ENCODE data around the gene RAP2A.

RAP2A gene

DNA sequence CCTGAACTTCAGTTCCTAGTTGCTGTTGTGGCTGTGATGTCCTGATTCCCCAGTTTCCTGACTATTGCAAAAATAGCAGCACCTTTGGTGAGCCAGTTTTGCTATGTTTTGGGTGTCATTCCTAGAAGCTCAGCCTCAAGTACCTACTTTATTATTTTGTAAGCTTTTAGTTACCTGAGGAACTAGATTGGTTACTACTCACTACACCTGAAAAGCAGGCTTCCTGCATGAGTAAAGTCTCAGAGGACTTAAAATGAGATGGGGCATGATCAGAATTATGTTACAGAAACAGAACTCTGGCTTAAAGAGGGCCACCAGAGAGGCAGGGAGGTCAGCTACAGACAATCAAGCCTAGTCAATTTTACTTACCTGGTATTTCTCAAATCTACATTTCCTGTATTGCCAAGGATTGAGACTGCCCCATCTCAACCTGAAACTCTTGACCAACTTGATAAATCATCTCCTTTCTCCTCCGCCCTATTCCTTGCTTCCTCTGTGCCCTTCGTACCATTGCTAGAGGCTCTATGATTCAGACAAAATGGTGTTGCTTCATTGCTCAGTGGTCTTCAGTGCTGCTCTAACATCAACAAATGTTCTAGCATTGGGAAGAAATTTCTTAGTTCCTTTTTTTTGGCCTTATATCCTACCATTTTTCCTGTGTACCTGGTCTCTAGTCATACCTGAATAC lies 58.9 kb downstream of the RAP2A start:
- no peak for DNase-seq (ENCODE audit: low read depth, low spot score)

DNA sequence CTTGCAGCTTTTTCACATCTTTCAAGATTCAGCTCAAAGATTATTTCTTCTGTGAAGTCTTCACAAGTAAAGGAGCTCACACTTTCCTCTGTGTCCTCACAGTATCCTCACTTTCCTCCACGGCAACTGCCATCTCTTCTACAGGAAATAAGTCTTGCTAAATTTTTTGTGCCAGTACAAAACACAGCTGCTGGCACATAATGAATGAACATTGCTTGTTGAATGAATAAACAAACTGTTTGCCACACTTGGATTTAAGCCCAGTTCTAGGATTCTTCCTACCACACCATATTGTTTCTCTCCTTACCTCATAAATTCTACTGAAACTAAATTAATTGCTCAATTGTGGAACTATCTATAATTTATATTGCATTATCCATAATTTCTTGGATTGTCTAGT lies 59.5 kb downstream of the RAP2A start:
- no peak for DNase-seq (ENCODE audit: low read depth, low spot score)

DNA sequence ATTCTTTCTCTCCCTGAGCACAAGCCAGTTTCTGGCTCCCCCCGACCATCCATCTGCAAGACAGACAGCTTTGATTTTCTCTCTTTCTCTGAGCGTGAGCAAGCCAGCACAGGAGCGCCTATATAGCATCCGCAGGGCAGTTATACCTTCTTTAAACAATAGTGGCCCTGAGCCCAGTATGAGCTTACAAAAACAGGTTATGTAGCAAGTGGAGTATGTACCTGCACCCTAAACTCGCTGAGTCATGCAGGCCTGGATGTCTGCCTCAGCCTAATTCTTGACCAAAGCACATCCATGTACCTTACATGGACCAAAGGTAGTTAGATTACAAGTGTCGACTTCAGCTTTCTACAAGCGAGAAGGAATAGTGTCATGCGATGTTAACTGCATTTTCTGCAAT lies 61.7 kb downstream of the RAP2A start:
- DNase-seq (ENCODE audit: low read depth, low spot score), result no peak

DNA sequence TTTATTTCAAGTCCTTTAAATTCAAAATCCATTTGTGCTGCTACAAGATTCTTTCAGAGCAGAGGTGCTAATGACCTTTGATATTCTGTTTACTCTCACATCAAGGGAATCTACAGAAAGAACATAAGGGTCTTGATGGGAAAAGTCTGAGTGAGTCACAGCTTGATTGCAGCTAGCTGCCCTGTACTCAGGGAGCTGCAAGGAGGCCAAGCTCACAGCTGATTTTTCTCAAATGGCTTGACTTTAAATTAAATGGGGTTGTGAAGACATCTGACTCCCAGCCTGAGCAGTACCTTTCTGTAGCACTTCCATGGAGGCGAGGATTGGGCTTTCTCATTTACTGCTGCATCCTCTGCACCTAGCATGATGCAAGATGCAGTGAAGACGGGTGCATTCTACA lies 62.5 kb downstream of the RAP2A start:
- DNase-seq (ENCODE audit: low read depth, low spot score), result no peak

DNA sequence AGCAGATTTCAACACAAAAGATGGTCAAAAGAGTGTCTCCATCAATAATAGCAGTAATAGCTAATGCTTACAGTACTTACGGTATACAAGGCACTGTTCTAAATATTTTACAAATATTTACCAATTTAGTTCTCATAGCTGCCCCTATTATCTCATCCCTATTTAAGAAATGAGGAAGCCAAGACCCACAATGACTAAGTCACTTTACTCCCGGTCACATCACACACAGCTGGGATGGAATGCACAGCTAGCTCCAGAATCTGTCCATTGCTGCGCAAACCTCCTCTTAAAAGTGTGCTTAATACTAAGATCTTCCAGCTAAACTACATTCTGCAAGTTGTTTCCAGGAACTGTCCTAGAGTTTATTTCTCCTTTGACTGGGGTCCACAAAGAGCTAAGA lies 63.4 kb downstream of the RAP2A start:
- no peak for DNase-seq (ENCODE audit: low read depth, low spot score)

DNA sequence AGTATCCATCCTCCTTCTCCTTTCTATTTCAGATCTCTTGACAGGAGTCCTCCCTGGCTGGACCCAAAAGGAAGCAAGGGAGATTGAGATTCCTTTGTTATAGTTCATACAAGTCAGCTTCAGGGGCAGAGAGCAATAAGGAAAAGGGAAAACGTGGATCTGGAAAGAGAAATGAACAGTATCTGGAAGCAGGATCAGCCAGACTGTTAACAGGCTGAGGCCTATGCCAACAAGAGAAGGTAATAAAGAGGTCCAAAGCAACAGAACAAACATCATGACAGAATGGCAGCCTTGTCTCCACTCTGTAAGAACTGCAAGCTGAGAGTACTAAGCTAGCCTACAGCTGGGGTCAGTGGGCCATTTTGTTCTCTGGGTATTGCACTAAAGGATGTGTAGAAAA lies 64.5 kb downstream of the RAP2A start:
- no peak for DNase-seq (ENCODE audit: low read depth, low spot score)

DNA sequence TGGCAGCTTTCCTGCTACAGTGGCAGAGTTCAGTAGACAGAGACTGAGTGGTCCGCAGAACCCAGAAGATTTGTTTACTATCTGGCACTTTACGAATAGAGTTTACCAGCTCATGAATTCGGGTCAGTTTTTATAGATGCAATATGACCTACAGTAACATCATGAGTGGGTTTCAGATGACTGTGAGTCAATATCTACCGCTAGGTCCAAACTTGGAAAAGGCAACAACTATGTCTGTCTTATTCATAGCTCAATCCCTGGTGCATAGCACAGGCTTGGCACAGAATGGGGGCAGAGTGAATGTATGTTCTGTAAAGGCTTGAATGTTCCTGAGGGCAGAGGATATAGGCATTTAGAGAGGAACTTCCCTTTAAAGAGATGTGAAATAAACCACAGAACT lies 65.2 kb downstream of the RAP2A start:
- no peak for DNase-seq (ENCODE audit: low read depth, low spot score)

DNA sequence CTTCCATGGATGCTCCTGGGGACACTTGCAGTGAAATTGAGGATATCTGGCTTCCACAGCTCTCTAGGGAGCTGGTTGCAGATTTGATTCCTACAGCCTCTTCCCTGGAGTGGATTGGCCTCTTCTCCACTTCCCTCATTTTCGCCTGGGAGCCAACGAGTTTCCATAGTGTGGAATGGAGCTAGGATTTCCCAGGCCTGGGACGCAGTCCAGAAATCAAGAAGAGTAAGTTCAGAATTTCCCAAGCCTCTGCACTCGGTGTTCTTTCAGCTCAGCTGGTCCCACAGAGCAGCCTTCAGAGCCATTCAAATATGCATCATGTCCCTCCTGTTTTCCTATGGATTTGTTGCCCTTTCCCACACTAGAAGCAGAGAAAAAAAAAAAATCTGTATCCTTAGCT lies 68.2 kb downstream of the RAP2A start:
- DNase-seq (ENCODE audit: low read depth, low spot score), result no peak

DNA sequence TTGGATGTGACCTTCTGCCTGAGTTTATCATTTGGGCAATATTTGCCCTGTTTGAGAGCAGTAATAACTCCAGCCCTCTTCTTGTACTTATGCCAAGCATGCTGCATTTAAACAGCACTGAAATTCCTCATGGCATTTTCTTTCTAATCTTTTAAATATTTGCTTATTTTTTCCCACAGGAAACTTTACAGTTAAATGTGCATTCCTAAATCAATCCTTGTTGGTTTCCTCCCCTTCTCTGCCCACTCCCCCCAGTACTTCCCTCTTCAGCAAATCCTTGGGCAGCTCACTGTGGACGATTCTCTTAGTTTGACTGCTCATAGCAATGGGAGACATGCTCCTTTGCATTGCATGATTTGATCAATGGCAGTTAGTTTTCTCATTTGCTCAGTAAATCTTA lies 68.7 kb downstream of the RAP2A start:
- DNase-seq (ENCODE audit: low read depth, low spot score), result no peak

DNA sequence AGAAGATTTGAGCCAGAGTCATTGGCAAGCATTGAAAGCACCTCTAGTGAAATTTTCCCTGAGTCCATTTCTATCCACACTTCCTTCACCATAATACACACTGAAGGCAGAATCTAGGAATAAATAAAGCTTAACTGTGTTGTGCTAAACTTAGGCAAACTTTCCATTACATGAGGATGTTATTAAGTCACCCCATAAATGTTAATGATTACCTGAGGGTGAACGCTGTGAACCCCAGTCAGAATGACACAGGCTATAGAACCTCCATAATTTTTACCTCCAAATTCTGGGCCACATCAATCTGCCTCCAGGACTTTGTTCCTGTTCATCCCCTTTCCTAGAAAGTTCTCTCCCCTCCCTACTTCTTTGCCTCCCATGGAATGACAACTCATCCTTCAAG lies 71.0 kb downstream of the RAP2A start:
- DNase-seq (ENCODE audit: low read depth, low spot score), result no peak

DNA sequence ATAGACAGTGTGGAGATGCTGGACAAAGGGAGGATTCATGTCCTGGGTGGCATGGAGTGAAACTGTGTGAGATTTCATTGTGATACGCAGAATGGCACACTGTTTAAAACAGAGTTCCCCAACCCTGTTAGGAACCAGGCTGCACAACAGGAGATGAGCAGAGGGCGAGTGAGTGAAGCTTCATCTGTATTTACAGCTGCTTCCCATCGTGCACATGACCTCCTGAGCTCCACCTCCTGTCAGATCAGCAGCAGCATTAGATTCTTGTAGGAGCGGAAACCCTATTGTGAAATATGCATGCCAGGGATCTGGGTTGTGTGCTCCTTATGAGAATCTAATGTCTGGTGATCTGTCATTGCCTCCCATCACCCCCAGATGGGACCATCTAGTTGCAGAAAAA lies 72.5 kb downstream of the RAP2A start:
- no peak for DNase-seq (ENCODE audit: low read depth, low spot score)

DNA sequence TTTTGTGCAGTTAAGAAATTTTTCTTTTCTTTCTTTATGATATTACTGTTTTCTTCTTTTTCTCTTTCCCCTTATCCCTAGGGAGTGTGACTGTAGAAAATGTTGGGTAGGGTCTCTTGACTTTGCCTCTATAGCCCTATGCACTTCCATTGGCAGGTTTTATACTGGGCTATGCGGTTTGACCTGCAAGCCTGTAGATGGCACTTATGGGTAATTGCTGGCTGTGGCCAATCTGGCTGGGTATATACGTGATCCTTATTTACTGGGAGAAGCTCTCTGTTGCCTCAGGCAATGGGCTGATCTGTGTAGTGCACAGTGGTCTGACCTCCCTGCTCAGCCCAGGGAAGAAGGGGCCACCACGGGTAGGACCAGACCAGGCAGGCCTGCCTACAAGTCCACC lies 78.8 kb downstream of the RAP2A start:
- DNase-seq (ENCODE audit: low read depth, low spot score), result no peak

DNA sequence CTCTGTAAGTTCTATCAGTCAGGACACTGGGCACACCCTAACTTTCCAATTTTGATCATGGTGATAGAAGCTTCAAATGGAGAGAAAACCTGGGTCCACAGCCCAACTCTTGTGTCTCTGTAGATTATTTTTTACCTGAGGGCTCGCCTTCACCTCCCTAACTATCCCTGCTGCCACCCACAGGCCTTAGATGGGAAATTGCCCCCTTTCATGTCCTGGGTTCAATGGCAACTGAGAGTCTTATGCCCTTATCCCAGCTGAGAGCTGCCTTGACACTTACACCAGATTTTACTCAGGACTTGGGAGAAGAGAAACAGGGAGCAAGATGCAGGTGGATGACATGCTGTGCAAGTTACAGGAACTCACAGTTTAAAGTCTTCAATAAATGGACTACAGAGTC lies 81.7 kb downstream of the RAP2A start:
- DNase-seq (ENCODE audit: low read depth, low spot score), result no peak

DNA sequence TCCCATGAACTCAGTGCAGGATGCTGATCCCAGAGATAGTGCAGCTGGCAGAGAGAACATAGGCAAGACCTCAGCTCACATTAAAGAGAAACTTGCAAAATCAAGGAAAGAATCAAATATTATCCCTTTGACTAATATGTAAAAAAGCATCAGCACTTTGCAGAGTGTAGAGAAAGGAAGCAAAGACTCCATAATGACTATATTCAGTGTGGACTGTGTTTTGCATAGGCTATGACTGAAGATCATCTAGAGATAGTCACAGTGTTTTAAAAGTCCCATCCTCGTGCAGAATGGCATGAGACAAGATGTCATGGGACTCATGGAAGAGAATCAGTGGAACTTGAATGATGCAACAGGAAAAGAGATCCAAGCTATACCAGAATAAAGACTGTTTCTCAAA lies 84.0 kb downstream of the RAP2A start:
- no peak for DNase-seq (ENCODE audit: low read depth, low spot score)

Measured in iPS DF 19.7 (cell line).